ENCODE measurements around the gene LCP2.

DNA sequence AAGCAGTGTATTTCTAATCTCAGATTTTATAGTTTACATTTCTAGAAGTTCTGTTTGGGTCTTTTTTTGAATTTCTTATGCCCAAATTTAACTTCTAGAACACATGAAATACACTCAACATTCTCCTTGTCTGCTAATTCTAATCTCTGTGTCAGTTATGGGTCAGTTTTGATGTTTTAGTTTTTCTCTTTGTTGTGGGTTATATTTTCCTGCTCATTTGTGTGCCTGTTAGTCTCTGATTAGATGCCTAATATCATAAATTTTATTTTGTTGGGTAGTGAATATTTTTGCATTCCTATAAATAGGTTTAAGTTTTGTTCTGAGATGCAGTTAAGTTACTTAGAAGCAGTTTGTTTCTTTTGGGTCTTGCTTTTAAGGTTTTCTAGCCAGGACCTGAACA, 12.4 kb downstream of the LCP2 start:
- TF ChIP-seq, protein P1, sequence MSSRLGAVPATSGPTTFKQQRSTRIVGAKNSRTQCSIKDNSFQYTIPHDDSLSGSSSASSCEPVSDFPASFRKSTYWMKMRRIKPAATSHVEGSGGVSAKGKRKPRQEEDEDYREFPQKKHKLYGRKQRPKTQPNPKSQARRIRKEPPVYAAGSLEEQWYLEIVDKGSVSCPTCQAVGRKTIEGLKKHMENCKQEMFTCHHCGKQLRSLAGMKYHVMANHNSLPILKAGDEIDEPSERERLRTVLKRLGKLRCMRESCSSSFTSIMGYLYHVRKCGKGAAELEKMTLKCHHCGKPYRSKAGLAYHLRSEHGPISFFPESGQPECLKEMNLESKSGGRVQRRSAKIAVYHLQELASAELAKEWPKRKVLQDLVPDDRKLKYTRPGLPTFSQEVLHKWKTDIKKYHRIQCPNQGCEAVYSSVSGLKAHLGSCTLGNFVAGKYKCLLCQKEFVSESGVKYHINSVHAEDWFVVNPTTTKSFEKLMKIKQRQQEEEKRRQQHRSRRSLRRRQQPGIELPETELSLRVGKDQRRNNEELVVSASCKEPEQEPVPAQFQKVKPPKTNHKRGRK (CRISPR knock-in tag; IDR thresholded peaks at IDR 0.05; ENCODE audit: borderline replicate concordance): no peak
- TF ChIP-seq ZBTB21 (CRISPR knock-in tag; IDR thresholded peaks at IDR 0.05; ENCODE audit: borderline replicate concordance) (no peak), CTCF (IDR thresholded peaks at IDR 0.05) (no peak), ZNF121 (CRISPR knock-in tag; IDR thresholded peaks at IDR 0.05) (no peak), USF1 (CRISPR knock-in tag; IDR thresholded peaks at IDR 0.05) (no peak)
- TF ChIP-seq, protein P2, sequence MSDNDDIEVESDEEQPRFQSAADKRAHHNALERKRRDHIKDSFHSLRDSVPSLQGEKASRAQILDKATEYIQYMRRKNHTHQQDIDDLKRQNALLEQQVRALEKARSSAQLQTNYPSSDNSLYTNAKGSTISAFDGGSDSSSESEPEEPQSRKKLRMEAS (CRISPR knock-in tag; IDR thresholded peaks at IDR 0.05): no peak
- TF ChIP-seq, protein P3, sequence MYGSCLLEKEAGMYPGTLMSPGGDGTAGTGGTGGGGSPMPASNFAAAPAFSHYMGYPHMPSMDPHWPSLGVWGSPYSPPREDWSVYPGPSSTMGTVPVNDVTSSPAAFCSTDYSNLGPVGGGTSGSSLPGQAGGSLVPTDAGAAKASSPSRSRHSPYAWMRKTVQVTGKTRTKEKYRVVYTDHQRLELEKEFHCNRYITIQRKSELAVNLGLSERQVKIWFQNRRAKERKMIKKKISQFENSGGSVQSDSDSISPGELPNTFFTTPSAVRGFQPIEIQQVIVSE (CRISPR knock-in tag; IDR thresholded peaks at IDR 0.05; ENCODE audit: borderline replicate concordance): no peak

Data from WTC11 (cell line).